ENCODE results near the gene YWHAG.
"Not testable (repeated sequence)": the region's sequence is repeated elsewhere in the genome, so short reads cannot be mapped to it uniquely, and the experiment has no call there.

Gene YWHAG

DNA sequence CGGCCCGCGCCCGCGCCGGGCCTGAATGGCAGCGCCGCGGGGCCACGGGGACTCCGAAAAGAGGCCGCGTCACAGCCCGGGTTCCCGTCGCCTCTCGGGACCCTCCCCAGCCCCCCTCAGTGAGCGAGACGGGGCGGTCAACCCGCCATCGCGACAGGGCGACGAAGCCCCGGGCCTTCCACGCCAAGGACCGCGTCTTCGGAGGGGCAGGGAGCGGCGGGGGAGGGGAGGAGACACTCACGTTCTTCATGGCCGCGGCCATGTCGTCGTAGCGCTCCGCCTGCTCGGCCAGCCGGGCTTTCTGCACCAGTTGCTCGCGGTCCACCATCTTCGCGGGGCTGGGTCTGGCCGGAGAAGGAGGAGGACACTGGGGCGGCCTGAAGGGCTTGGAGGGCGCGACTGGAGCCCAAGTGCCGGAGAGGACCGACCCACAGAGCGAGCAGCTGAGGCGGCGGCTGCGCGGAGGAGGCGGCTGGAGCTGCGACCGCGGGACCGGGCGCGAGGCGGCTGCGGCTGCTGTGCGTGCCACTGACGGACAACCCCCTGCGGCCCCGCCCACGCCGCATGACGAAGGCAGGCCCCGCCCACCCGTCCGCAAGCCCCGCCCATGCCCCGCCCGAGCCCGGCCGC is at the start of gene YWHAG:
Gene YWHAG (minus strand): TSS at position 511 of the 630 bp plus-strand sequence. CDS start 183 bp downstream, at position 328.
- peak; percentile 97 for DNase-seq

DNA sequence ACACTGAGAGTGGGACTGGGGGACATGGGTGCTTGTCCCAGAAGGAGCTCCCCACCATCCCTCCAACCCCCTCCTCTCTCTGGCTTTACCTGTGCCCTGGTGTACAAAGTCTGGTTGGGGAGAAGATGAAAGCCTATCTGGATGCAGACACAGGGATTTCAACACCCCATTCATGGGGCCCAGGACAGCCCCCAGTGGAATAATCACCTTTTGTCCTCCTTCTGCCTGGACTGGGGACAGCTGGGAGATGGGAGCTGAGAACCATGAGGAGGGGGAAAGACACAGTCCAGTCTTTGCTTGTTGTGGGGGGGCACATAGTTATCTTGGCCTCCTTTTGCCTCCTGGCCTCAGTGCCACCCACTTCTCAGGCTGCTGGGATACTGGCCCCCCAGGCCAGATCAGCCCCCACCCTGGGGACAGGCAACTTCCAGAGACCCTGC is 49.4 kb upstream of the YWHAG start:
- no peak for DNase-seq

- DNase-seq: no peak
Observed at GRCh38 chr7:76407718-76408117, 48.9 kb upstream of the YWHAG start.

- no peak for DNase-seq
Observed at GRCh38 chr7:76405738-76406137, 46.9 kb upstream of the YWHAG start.

DNA sequence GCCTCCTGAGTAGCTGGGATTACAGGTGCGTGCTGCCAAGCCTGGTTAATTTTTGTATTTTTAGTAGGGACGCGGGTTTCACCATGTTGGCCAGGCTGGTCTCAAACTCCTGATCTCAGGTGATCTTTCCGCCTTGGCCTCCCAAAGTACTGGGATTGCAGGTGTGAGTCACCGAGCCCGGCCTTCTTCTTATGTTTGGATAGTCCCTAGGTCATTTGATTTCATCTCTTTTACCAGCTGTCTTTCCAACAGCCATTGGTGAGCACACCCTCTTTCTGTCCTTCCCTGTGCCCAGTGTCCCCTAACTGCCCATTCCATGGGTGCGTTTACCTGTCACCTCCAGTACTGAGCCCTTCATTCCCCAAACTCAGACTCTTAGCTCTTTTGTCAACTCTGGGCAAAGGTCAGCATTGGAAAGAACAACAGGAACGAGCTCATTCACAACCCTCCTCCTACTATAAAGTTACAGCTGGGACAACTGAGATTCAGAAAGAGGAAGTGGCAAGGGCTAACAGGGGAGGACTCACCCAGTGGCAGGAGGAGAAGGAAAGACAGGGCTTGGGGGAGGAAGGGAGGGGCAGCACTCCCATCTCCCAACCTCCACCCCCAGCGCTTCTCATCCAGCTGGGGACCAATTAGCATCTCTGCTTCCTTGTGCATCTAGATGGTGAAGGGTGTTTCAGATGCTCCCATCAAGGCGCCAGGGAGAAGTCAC is 45.1 kb upstream of the YWHAG start:
- no peak for DNase-seq

DNA sequence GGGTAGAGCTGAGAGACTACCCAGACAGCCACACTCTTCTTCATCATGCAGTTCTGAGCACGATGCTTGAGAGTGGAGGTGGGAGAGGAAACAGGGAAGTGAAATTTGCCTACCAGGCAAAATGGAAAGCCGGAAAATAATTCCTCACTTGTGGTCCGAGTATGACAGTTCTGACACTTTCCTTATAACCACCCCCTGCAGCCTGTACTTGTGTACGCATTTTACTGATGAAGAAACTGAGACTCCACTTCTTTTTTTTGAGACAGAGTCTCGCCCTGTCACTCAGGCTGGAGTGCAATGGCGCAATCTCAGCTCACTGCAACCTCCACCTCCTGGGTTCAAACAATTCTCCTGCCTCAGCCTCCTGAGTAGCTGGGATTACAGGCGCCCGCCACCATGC is 44.3 kb upstream of the YWHAG start:
- not testable (repeated sequence) for DNase-seq

- no peak for DNase-seq
Observed at GRCh38 chr7:76400248-76400647, 41.5 kb upstream of the YWHAG start.

- peak; percentile 68 for DNase-seq
Observed at GRCh38 chr7:76397409-76398183, 38.8 kb upstream of the YWHAG start.

DNA sequence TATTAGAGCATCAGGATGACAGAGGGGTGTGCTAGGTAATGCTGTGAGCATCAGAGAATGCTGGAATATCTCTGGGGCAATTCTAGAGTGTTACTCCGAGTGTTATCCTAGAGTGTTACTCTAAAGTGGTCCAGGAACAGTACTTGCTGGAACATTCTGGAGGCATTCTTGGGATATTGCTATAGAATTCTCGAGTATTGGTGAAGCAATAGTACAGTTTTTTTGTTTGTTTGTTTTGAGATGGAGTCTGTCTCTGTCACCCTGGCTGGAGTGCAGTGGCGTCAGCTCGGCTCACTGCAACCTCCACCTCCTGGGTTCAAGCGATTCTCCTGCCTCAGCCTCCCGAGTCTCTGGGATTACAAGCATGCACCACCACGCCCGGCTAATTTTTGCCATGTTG is 38.1 kb upstream of the YWHAG start:
- no peak for DNase-seq

GRCh38 chr7:76395965-76396726 is 37.4 kb upstream of the YWHAG start:
- no peak for DNase-seq

DNA sequence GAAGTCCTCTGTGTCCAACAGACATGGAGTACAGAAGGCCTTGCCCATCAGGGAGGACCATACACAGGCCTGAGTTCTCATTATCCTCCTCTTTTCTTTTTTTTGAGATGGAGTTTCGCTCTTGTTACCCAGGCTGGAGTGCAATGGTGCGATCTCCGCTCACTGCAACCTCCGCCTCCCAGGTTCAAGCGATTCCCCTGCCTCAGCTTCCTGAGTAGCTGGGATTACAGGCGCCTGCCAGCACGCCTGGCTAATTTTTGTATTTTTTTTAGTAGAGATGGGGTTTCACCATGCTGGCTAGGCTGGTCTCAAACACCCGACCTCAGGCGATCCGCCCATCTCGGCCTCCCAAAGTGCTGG is 36.8 kb upstream of the YWHAG start:
- not testable (repeated sequence) for DNase-seq

GRCh38 chr7:76394957-76395356 is 36.2 kb upstream of the YWHAG start:
- no peak for DNase-seq

GRCh38 chr7:76393116-76394031 is 34.6 kb upstream of the YWHAG start:
- peak; percentile 95 for DNase-seq

- DNase-seq: no peak
Observed at GRCh38 chr7:76392531-76393115, 33.8 kb upstream of the YWHAG start.

DNA sequence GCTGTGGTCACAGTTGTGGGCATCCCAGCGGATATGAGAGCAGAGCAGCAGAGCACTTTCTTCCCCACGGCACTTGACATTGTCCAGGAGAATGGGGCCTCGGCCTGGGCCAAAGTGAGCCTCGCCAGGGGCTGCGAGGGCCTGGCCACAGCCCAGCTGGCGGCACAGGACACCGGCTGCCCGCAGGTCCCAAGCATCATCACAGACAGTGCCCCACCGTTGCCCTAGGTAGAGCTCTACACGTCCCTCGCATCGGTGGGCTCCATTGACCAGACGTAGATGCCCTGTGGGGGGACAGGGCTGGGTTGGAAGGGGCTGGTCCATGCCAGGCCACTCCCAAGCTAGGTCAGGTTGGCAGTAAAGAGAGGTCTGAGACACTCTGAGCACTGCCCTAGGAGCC is 31.3 kb upstream of the YWHAG start:
- no peak for DNase-seq

DNA sequence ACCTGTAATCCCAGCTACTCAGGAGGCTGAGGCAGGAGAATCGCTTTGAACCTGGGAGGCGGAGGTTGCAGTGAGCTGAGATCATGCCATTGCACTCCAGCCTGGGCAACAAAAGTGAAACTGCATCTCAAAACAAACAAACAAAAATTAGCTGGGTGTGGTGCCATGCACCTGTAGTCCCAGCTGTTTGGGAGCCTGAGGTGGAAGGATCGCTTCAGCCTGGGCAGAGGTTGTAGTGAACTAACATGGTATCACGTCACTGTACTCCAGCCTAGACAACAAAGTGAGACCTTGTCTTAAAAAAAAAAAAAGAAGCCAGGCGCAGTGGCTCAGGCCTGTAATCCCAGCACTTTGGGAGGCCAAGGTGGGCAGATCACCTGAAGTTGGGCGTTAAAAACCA is 29.0 kb upstream of the YWHAG start:
- not testable (repeated sequence) for DNase-seq

DNA sequence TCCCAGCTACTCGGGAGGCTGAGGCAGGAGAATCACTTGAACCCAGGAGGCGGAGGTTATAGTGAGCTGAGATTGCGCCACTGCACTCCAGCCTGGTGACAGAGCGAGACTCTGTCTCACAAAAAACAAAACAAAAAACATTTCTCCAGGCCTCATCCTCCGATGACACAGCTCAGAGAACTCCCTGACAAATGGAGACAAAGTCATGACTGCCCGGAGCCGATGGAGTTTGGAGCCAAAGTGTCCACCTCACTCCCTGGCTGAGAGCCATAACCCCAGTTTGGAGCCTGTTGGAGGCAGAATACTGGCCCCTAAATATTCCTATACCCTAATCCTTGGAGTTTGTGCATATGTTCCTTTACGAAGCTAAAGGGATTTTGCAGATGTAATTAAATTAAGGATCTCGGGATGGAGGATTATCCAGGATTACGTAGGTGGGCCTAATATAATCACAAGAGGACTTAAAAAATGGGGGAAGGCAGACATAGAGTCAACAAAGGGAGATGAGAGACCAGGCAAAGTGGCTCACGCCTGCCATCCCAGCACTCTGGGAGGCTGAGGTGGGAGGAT is 28.0 kb upstream of the YWHAG start:
- DNase-seq: no peak

DNA sequence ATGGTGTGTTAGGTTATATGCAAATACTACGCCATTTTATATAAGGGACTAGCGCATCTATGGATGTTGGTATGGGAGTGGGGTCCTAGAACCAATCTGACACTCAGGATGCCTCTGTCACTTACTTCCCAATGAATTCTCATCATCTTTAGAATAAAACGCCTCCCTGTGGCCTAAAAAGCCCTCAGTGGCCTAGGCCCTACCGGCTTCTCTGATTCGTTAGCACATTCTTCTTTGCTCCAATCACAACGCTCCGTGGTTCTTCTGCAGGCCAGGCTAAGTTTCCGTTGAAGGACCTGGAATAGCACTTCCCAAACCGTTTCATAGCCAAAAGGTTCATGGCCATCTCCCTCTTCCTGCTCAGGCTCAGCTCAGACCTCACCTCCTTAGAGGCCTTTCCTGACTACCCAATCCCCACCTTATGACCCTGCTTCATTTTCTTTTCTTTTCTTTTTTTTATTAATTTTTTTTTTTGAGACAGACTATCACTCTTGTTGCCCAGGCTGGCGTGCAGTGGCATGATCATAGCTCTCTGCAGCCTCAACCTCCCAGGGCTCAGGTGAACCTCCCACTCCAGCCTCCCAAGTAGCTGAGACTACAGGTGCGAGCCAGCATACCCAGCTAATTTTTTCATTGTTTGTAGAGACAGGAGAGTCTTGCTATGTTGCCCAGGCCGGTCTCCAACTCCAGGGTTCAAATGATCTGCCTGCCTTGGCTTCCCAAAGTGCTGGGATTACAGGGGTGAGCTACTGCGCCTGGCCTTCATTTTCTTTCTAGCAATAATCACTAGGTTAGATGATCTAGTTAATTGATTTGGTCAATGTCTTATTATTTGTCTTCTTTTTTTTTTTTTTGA is 24.5 kb upstream of the YWHAG start:
- no peak for DNase-seq

GRCh38 chr7:76381814-76382213 is 23.0 kb upstream of the YWHAG start:
- no peak for DNase-seq

DNA sequence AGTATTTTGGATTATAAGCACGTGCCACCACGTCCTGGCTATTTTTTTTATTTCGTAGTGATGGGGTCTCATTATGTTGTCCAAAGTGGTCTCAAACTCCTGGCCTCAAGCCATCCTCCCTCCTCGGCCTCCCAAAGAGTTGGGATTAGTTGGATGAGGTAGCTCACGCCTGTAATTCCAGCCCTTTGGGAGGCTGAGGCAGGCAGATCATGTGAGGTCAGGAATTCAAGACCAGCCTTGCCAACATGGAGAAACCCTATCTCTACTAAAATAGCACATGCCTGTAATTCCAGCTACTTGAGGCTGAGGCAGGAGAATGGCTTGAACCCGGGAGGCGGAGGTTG is 21.8 kb upstream of the YWHAG start:
- DNase-seq: no peak

Data from retina (tissue), 1 donor.